ENCODE results near the gene DNM1. TPM values are rescaled to one million over a fixed set of nuclear protein-coding genes. Genes with fewer than 3 reads are reported as not detected.

The DNM1 gene
- polyA plus RNA-seq, 3 donors, result 0.05 to 4.9 (median 0.56) TPM

DNA sequence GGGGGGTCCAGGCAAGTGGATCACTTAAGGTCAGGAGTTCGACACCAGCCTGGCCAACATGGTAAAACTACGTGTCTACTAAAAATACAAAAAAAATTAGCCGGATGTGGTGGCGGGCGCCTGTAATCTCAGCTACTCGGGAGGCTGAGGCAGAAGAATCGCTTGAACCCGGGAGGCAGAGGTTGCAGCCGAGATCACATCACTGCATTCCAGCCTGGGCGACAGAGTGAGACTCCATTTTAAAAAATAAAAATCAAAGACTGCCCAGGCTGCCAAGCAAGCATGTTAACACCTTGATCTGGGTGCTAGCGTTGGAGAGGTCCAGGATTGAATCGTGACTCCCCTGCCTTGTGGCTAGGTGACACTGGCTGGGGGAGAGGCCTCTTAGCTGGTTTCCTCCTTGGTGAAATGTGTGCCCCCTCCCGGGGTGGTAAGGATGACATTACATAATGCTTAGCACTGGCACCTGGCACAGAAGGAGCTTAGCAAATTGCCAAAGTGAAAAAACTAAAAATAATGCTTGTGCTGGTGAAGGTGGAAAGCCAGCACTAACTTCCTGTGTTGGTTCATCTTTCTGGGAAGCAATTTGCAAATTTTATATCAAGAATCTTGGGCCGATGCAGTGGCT is 9.6 kb upstream of the DNM1 start:
- Histone ChIP-seq H3K4me2 (replicated peaks; ENCODE audit: extremely low read depth, low read length, poor library complexity, severe bottlenecking) (no peak overlapping the region), H3K27ac (ENCODE audit: low read depth in 1 of 2, low read length in 2 of 2) (no peak overlapping the region), H3K4me3 (replicated peaks in 1 of 3; ENCODE audit: low read depth in 2 of 3, low read length in 3 of 3) (no peak overlapping the region), H2AFZ (ENCODE audit: insufficient read depth, low read depth, low read length, poor library complexity, severe bottlenecking) (no peak overlapping the region), H3K36me3 (replicated peaks in 1 of 2; ENCODE audit: control insufficient read depth in 1 of 2, insufficient read depth in 2 of 2, low read length in 2 of 2) (peaks cover 0 to 7% of the 10 kb centered on the region in 2 donors), H3K9me3 (replicated peaks in 1 of 2; ENCODE audit: control insufficient read depth in 1 of 2, insufficient read depth in 1 of 2, low read length in 2 of 2) (no peaks in the 10 kb centered on the region), H3K79me2 (ENCODE audit: insufficient read depth, low read length) (peaks cover 12% of the 10 kb centered on the region), H3K9ac (ENCODE audit: insufficient read depth, low read length, poor library complexity, severe bottlenecking) (no peak overlapping the region), H4K20me1 (ENCODE audit: insufficient read depth, low read length) (no peaks in the 10 kb centered on the region), H3K4me1 (ENCODE audit: control insufficient read depth in 1 of 2, insufficient read depth in 2 of 2, low read length in 2 of 2) (peaks cover 23 to 27% of the 10 kb centered on the region in 2 donors), H3K27me3 (ENCODE audit: control insufficient read depth in 2 of 2, insufficient read depth in 2 of 2, low read length in 2 of 2) (peaks cover 0 to 16% of the 10 kb centered on the region in 2 donors)
- Mint-ChIP-seq H3K4me3 (no peak overlapping the region), H3K36me3 (peaks cover 9 to 10% of the 10 kb centered on the region in 2 donors), H3K27me3 (ENCODE audit: low read depth in 3 of 3) (peaks cover 0 to 9% (median 3%) of the 10 kb centered on the region in 3 donors), H3K27ac (peak overlapping the region in 2 of 7 donors; percentile 71 to 80), H3K9me3 (no peaks in the 10 kb centered on the region), H3K4me1 (peaks cover 22% of the 10 kb centered on the region)
- WGBS (ENCODE audit: insufficient coverage), result 79% methylated on average over 12 of the region's 14 CpGs
- TF ChIP-seq, protein P1, sequence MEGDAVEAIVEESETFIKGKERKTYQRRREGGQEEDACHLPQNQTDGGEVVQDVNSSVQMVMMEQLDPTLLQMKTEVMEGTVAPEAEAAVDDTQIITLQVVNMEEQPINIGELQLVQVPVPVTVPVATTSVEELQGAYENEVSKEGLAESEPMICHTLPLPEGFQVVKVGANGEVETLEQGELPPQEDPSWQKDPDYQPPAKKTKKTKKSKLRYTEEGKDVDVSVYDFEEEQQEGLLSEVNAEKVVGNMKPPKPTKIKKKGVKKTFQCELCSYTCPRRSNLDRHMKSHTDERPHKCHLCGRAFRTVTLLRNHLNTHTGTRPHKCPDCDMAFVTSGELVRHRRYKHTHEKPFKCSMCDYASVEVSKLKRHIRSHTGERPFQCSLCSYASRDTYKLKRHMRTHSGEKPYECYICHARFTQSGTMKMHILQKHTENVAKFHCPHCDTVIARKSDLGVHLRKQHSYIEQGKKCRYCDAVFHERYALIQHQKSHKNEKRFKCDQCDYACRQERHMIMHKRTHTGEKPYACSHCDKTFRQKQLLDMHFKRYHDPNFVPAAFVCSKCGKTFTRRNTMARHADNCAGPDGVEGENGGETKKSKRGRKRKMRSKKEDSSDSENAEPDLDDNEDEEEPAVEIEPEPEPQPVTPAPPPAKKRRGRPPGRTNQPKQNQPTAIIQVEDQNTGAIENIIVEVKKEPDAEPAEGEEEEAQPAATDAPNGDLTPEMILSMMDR (IDR thresholded peaks at IDR 0.05), result no peak
- intact Hi-C loops (cut with micrococcal nuclease), result no loop called here
- DNase-seq, result no peak

DNA sequence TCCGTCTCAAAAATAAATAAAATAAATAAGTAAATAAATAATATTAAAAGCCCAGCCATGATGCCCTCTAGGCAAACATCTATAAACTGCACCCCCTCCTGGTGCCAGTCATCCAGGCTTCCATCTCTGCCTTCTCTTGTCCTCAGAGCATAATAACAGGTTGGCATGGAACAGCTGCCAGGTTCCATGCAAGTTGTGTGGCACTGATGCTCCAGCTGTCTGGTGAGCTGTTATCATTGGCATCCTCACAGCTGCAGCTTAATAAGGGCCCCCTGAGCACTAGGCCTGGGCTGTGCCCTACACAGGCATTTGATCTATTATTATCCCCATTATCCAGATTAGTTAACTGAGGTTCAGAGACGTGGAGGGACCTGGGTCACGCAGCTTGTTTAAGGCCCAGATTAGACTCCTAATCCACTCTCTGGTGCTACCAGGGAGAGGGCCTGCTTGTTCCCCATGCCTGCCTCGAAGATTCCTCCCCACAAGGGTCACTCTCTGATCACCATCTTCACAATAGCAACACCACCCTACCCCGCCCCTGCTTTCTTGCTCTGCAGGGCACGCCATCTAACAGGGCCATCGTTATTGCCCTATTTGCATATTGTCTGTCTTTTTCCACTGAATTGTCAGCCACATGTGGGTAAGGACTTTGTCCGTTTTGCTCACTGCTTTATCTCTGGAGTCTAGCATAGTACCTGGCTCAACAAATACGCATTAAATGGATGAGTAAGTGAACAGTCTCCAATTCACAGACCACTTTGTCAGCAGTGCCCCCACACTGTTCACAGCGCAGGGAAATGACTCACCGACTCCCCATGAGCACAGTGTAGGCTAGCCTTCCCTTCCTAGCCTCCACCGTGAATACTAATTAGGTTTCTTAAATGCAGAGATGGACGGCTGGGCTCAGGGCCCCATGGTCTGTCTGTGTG is 1.5 kb upstream of the DNM1 start:
- H3K9ac ChIP-seq (ENCODE audit: insufficient read depth, low read length, poor library complexity, severe bottlenecking), result no peak overlapping the region
- H3K9me3 Mint-ChIP-seq, result peaks cover 0 to 8% (median 0%) of the 10 kb centered on the region in 7 donors
- no peak overlapping the region for H3K4me2 ChIP-seq (replicated peaks; ENCODE audit: extremely low read depth, low read length, poor library complexity, severe bottlenecking)
- peaks cover 13 to 26% (median 18%) of the 10 kb centered on the region in 3 donors for H3K27me3 Mint-ChIP-seq (ENCODE audit: low read depth in 3 of 3)
- peaks cover 13 to 22% of the 10 kb centered on the region in 2 donors for H3K4me1 ChIP-seq (ENCODE audit: control insufficient read depth in 1 of 2, insufficient read depth in 2 of 2, low read length in 2 of 2)
- peaks cover 15% of the 10 kb centered on the region for H3K4me1 Mint-ChIP-seq
- no peak overlapping the region for H3K27ac ChIP-seq (ENCODE audit: low read depth in 1 of 2, low read length in 2 of 2)
- H3K79me2 ChIP-seq (ENCODE audit: insufficient read depth, low read length), result no peaks in the 10 kb centered on the region
- TF ChIP-seq, protein P1 (IDR thresholded peaks at IDR 0.05), result no peak
- DNase-seq, result no peak
- peaks cover 0 to 18% of the 10 kb centered on the region in 2 donors for H3K27me3 ChIP-seq (ENCODE audit: control insufficient read depth in 2 of 2, insufficient read depth in 2 of 2, low read length in 2 of 2)
- no peak overlapping the region for H3K4me3 ChIP-seq (replicated peaks in 1 of 3; ENCODE audit: low read depth in 2 of 3, low read length in 3 of 3)
- H3K27ac Mint-ChIP-seq, result no peak overlapping the region
- WGBS (ENCODE audit: insufficient coverage), result 100% methylated on average over 3 of the region's 13 CpGs
- intact Hi-C loops (cut with micrococcal nuclease), result no loop called here
- H3K9me3 ChIP-seq (replicated peaks in 1 of 2; ENCODE audit: control insufficient read depth in 1 of 2, insufficient read depth in 1 of 2, low read length in 2 of 2), result no peaks in the 10 kb centered on the region
- no peak overlapping the region for H2AFZ ChIP-seq (ENCODE audit: insufficient read depth, low read depth, low read length, poor library complexity, severe bottlenecking)
- no peak overlapping the region for H3K4me3 Mint-ChIP-seq
- H4K20me1 ChIP-seq (ENCODE audit: insufficient read depth, low read length), result no peaks in the 10 kb centered on the region
- H3K36me3 ChIP-seq (replicated peaks in 1 of 2; ENCODE audit: control insufficient read depth in 1 of 2, insufficient read depth in 2 of 2, low read length in 2 of 2), result no peaks in the 10 kb centered on the region
- peaks cover 0 to 2% of the 10 kb centered on the region in 2 donors for H3K36me3 Mint-ChIP-seq
